ENCODE data around the gene CMTM7.

DNA sequence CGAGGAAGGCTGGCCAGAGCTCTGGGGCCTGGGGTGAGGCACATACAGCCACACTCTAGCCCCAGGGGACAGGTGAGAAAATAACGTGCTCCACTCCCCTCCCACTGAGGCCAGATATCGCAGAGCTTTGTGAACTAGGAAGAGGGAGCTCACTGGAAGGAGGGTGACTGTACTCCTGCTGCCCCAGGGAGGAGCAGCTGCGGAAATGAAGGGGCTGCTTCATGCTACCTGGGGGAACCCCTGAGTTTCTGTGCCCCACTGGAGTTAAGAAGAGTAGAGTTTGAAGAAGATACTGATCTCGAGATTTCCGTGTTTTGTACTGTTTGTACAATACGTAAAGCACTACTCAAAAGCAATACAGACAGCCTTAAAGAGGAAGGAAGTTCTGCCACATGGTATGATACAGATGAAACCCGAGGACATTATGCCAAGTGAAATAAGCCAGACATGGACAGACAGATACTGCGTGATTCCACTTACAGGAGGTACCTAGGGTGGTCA lies 66.4 kb downstream of the CMTM7 start:
- TF ChIP-seq, protein P1, sequence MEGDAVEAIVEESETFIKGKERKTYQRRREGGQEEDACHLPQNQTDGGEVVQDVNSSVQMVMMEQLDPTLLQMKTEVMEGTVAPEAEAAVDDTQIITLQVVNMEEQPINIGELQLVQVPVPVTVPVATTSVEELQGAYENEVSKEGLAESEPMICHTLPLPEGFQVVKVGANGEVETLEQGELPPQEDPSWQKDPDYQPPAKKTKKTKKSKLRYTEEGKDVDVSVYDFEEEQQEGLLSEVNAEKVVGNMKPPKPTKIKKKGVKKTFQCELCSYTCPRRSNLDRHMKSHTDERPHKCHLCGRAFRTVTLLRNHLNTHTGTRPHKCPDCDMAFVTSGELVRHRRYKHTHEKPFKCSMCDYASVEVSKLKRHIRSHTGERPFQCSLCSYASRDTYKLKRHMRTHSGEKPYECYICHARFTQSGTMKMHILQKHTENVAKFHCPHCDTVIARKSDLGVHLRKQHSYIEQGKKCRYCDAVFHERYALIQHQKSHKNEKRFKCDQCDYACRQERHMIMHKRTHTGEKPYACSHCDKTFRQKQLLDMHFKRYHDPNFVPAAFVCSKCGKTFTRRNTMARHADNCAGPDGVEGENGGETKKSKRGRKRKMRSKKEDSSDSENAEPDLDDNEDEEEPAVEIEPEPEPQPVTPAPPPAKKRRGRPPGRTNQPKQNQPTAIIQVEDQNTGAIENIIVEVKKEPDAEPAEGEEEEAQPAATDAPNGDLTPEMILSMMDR (IDR thresholded peaks at IDR 0.05 in 2 of 3, conservative IDR thresholded peaks at IDR 0.05 in 1 of 3; ENCODE audit: borderline replicate concordance in 1 of 3, insufficient read depth in 1 of 3, low read depth in 2 of 3, low read length in 2 of 3): no peak
- TF ChIP-seq ELF1 (IDR thresholded peaks at IDR 0.05; ENCODE audit: borderline replicate concordance, low read depth) (no peak), POLR2A (IDR thresholded peaks at IDR 0.05; ENCODE audit: borderline replicate concordance, extremely low read depth, insufficient read depth, insufficient read length) (no peak), EZH2 (IDR thresholded peaks at IDR 0.05) (no peak)
- TF ChIP-seq, protein P2, sequence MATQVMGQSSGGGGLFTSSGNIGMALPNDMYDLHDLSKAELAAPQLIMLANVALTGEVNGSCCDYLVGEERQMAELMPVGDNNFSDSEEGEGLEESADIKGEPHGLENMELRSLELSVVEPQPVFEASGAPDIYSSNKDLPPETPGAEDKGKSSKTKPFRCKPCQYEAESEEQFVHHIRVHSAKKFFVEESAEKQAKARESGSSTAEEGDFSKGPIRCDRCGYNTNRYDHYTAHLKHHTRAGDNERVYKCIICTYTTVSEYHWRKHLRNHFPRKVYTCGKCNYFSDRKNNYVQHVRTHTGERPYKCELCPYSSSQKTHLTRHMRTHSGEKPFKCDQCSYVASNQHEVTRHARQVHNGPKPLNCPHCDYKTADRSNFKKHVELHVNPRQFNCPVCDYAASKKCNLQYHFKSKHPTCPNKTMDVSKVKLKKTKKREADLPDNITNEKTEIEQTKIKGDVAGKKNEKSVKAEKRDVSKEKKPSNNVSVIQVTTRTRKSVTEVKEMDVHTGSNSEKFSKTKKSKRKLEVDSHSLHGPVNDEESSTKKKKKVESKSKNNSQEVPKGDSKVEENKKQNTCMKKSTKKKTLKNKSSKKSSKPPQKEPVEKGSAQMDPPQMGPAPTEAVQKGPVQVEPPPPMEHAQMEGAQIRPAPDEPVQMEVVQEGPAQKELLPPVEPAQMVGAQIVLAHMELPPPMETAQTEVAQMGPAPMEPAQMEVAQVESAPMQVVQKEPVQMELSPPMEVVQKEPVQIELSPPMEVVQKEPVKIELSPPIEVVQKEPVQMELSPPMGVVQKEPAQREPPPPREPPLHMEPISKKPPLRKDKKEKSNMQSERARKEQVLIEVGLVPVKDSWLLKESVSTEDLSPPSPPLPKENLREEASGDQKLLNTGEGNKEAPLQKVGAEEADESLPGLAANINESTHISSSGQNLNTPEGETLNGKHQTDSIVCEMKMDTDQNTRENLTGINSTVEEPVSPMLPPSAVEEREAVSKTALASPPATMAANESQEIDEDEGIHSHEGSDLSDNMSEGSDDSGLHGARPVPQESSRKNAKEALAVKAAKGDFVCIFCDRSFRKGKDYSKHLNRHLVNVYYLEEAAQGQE (IDR thresholded peaks at IDR 0.05; ENCODE audit: low read depth): no peak
- TF ChIP-seq, protein P3, sequence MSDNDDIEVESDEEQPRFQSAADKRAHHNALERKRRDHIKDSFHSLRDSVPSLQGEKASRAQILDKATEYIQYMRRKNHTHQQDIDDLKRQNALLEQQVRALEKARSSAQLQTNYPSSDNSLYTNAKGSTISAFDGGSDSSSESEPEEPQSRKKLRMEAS (IDR thresholded peaks at IDR 0.05): no peak

All from HCT116 (cell line).